B cell (primary cell): Measurements from ENCODE around the gene TRMT112. TPM values are rescaled to one million over a fixed set of nuclear protein-coding genes. Genes with fewer than 3 reads are reported as not detected.

ENCODE experiments used
- ATAC-seq: fragments of 200-7000 bp; cut with Tn5 transposase; one replicate; pipeline ENCODE4 v1.10.0; 2021; ENCODE audit warnings: low read depth, mild to moderate bottlenecking, moderate number of reproducible peaks, moderate library complexity
- CTCF ChIA-PET: fragments of 350-600 bp; sonication (Branson Sonifier 250); formaldehyde crosslinking; loops from one replicate; lab custom pipeline; 2021; ENCODE audit warnings: antibody characterized with exemption, inconsistent platforms; lab: Charles Lee
- POLR2A ChIA-PET: fragments of 350-600 bp; sonication (Branson Sonifier 250); formaldehyde crosslinking; loops from one replicate; lab custom pipeline; 2021; ENCODE audit warnings: antibody characterized with exemption; lab: Charles Lee
- DNase-seq: peaks from one replicate; pipeline ENCODE4 v3.0.0; 2013
- H2AFZ ChIP-seq: 2 replicates; pipeline ENCODE4 v1.6.1; 2012; ENCODE audit warnings: mild to moderate bottlenecking, low read depth, low read length; ENCODE audit not compliant: insufficient read depth, poor library complexity, severe bottlenecking
- H3K27ac ChIP-seq, 2 donors: 1 replicate in 1 of 2; 2 replicates in 1 of 2; pipeline ENCODE4 v1.5.1; 2012 to 2013; ENCODE audit warnings: low read length in 2 of 2, mild to moderate bottlenecking in 2 of 2, moderate library complexity in 1 of 2
- H3K27me3 ChIP-seq, 4 experiments: fragments of 200-600 bp in 1 of 4; sonication (generic) in 1 of 4; replicated peaks in 1 of 4; 1 replicate in 2 of 4; 2 replicates in 2 of 4; pipeline versions ENCODE4 v1.6.1 to v1.7.0; 2013 to 2016; ENCODE audit warnings: low read length in 3 of 4, mild to moderate bottlenecking in 2 of 4, mixed read lengths in 1 of 4, moderate library complexity in 1 of 4; ENCODE audit not compliant: insufficient read depth in 4 of 4, control insufficient read depth in 3 of 4; ENCODE audit errors: control extremely low read depth in 1 of 4
- H3K36me3 ChIP-seq, 2 experiments: replicated peaks in 1 of 2; 1 replicate in 1 of 2; 2 replicates in 1 of 2; pipeline versions ENCODE4 v1.6.1 to v1.7.1; 2013; ENCODE audit warnings: low read length in 1 of 2; ENCODE audit not compliant: insufficient read depth in 2 of 2, control insufficient read depth in 1 of 2; ENCODE audit errors: control extremely low read depth in 1 of 2, extremely low read depth in 1 of 2
- H3K4me1 ChIP-seq, 2 donors: fragments of 200-600 bp in 1 of 2; sonication (generic) in 1 of 2; 1 replicate in 1 of 2; 2 replicates in 1 of 2; pipeline versions ENCODE4 v1.5.1 to v1.6.1; 2013 to 2017; ENCODE audit warnings: low read length in 2 of 2; ENCODE audit not compliant: control insufficient read depth in 2 of 2, insufficient read depth in 2 of 2
- H3K4me2 ChIP-seq: replicated peaks from 2 replicates; pipeline ENCODE3; 2012; ENCODE audit warnings: mild to moderate bottlenecking, low read depth, low read length; ENCODE audit not compliant: poor library complexity, severe bottlenecking
- H3K4me3 ChIP-seq, 5 experiments: fragments of 200-600 bp in 1 of 5; sonication (generic) in 1 of 5; 1 replicate in 3 of 5; 2 replicates in 2 of 5; pipeline versions ENCODE4 v1.5.1 to v1.7.0; 2011 to 2016; ENCODE audit warnings: low read length in 4 of 5, mild to moderate bottlenecking in 4 of 5, low read depth in 2 of 5, control low read depth in 1 of 5, moderate library complexity in 1 of 5; ENCODE audit not compliant: insufficient read depth in 1 of 5; ENCODE audit errors: control extremely low read depth in 1 of 5, extremely low read depth in 1 of 5
- H3K79me2 ChIP-seq: fragments of 200-600 bp; sonication (generic); one replicate; pipeline ENCODE4 v1.6.0; 2016; ENCODE audit warnings: low read length; ENCODE audit not compliant: control insufficient read depth, insufficient read depth
- H3K9ac ChIP-seq: fragments of 200-600 bp; sonication (generic); 2 replicates; pipeline ENCODE4 v1.6.1; 2017; ENCODE audit warnings: mild to moderate bottlenecking, low read length, moderate library complexity
- H3K9me3 ChIP-seq, 3 donors: one replicate each; pipeline versions ENCODE4 v1.6.1 to v1.7.1; 2013; ENCODE audit warnings: low read length in 2 of 3; ENCODE audit not compliant: control insufficient read depth in 2 of 3, insufficient read depth in 1 of 3; ENCODE audit errors: control extremely low read depth in 1 of 3
- H4K20me1 ChIP-seq: 2 replicates; pipeline ENCODE4 v1.6.0; 2012; ENCODE audit warnings: mild to moderate bottlenecking, low read length; ENCODE audit not compliant: insufficient read depth, control insufficient read depth, poor library complexity, severe bottlenecking
- H3K27ac Mint-ChIP-seq: one replicate; pipeline ENCODE4 v1.8.0; 2021; ENCODE audit warnings: mixed read lengths
- H3K27me3 Mint-ChIP-seq: one replicate; pipeline ENCODE4 v1.8.0; 2021; ENCODE audit warnings: mixed read lengths
- H3K4me1 Mint-ChIP-seq: one replicate; pipeline ENCODE4 v1.8.0; 2021; ENCODE audit warnings: mixed read lengths
- H3K4me3 Mint-ChIP-seq: one replicate; pipeline ENCODE4 v1.8.0; 2021; ENCODE audit warnings: mixed read lengths
- H3K9me3 Mint-ChIP-seq: one replicate; pipeline ENCODE4 v1.8.0; 2022; ENCODE audit warnings: mixed read lengths; ENCODE audit not compliant: insufficient read depth
- EZH2 ChIP-seq: IDR thresholded peaks from 2 replicates; pipeline ENCODE4 v1.6.1; 2012; ENCODE audit warnings: borderline replicate concordance, low read depth, mild to moderate bottlenecking, moderate library complexity, low read length; ENCODE audit not compliant: insufficient read depth, poor library complexity, severe bottlenecking
- WGBS: methylation state at CpG from one replicate; pipeline ENCODE4 v1.1.5; 2013; ENCODE audit warnings: missing lambda C conversion rate; ENCODE audit not compliant: insufficient coverage; 5-methylcytosine and 5-hydroxymethylcytosine counted together
- intact Hi-C: fragments of 100-400 bp; cut with micrococcal nuclease; formaldehyde crosslinking; loops from one replicate; pipeline ENCODE4 v1.10.0; 2022
- polyA plus RNA-seq: library from polyadenylated mRNA; depleted of rRNA; stranded (reverse); fragments of >200 nt; gene quantifications from 2 replicates; pipeline ENCODE4 v1.2.3, GENCODE V29; 2012
- total RNA-seq, 2 donors: library from RNA; stranded (reverse); fragments of 120-200 nt in 1 of 2; gene quantifications; 1 replicate in 1 of 2; 2 replicates in 1 of 2; pipeline versions ENCODE4 v1.2.3 to v1.2.4, GENCODE V29; 2013 to 2022

Gene TRMT112
- total and polyA plus RNA-seq, 2 donors (not counting 1 experiment from before 2014, with no cell fraction given), result 133 to 231 TPM

- no peak overlapping the region for H3K27ac Mint-ChIP-seq
- ChIA-PET POLR2A (no interaction called here), CTCF (interaction anchor here (1.2 to 6.8 kb wide), 5 partner anchors 14 to 85 kb away, joined by 3 to 47 read pairs (median 6); partner anchors contain the start of gene CATSPERZ)
- Histone ChIP-seq H3K4me2 (no peak overlapping the region), H3K9me3 (peaks cover 0 to 11% (median 0%) of the 10 kb centered on the region in 3 donors), H3K27ac (no peak overlapping the region), H4K20me1 (peaks cover 32% of the 10 kb centered on the region), H3K4me1 (peaks cover 19 to 30% of the 10 kb centered on the region in 2 donors), H3K36me3 (no peaks in the 10 kb centered on the region), H3K27me3 (peaks cover 0 to 32% (median 20%) of the 10 kb centered on the region in 4 experiments), H2AFZ (no peak overlapping the region), H3K9ac (no peak overlapping the region), H3K79me2 (peaks cover 16% of the 10 kb centered on the region), H3K4me3 (no peak overlapping the region)
- intact Hi-C loops, result no loop called here
- no peaks in the 10 kb centered on the region for H3K9me3 Mint-ChIP-seq
- no peak overlapping the region for H3K4me3 Mint-ChIP-seq
- ATAC-seq (no peak), DNase-seq (no peak)
- no peak for TF ChIP-seq EZH2
- H3K4me1 Mint-ChIP-seq, result peaks cover 19% of the 10 kb centered on the region
- WGBS, result 96% methylated on average over 12 of the region's 13 CpGs
- H3K27me3 Mint-ChIP-seq, result peaks cover 17% of the 10 kb centered on the region
These were observed 28.3 kb downstream of the TRMT112 start for GRCh38 chr11:64289002-64289564.

GRCh38 chr11:64288353-64288750, 29.0 kb downstream of the TRMT112 start:
- no peak overlapping the region for H3K27ac ChIP-seq
- peaks cover 26 to 34% of the 10 kb centered on the region in 2 donors for H3K4me1 ChIP-seq
- ChIA-PET POLR2A (no interaction called here), CTCF (interaction anchor here (2.1 to 6.8 kb wide), 3 partner anchors 14 to 84 kb away, joined by 5 to 47 read pairs (median 8); partner anchors contain the start of gene CATSPERZ)
- no peak overlapping the region for H3K4me3 Mint-ChIP-seq
- peaks cover 0 to 11% (median 0%) of the 10 kb centered on the region in 3 donors for H3K9me3 ChIP-seq
- H3K4me2 ChIP-seq, result no peak overlapping the region
- no peak for TF ChIP-seq EZH2
- H3K4me3 ChIP-seq, result no peak overlapping the region
- intact Hi-C loops, result no loop called here
- H3K9me3 Mint-ChIP-seq, result no peaks in the 10 kb centered on the region
- H3K9ac ChIP-seq, result no peak overlapping the region
- H3K27me3 ChIP-seq, result peaks cover 0 to 25% (median 15%) of the 10 kb centered on the region in 4 experiments
- no peak for ATAC-seq
- H3K4me1 Mint-ChIP-seq, result peaks cover 23% of the 10 kb centered on the region
- no peak overlapping the region for H2AFZ ChIP-seq
- H3K79me2 ChIP-seq, result peaks cover 21% of the 10 kb centered on the region
- no peak for DNase-seq
- 90% methylated on average over 8 of the region's 9 CpGs for WGBS
- peaks cover 32% of the 10 kb centered on the region for H4K20me1 ChIP-seq
- no peaks in the 10 kb centered on the region for H3K36me3 ChIP-seq
- H3K27me3 Mint-ChIP-seq, result peaks cover 13% of the 10 kb centered on the region
- no peak overlapping the region for H3K27ac Mint-ChIP-seq
